GM12873 (cell line): Measurements from ENCODE around the gene MAP4K4.

ENCODE experiments used
- TF ChIP-seq, protein P1 (sequence below): IDR thresholded peaks from 2 replicates; pipeline ENCODE4 v1.5.1; 2012; ENCODE audit warnings: low read depth, mild to moderate bottlenecking, moderate library complexity, low read length, control low read depth; ENCODE audit not compliant: insufficient read depth; ENCODE audit errors: missing control alignments

The MAP4K4 gene

DNA sequence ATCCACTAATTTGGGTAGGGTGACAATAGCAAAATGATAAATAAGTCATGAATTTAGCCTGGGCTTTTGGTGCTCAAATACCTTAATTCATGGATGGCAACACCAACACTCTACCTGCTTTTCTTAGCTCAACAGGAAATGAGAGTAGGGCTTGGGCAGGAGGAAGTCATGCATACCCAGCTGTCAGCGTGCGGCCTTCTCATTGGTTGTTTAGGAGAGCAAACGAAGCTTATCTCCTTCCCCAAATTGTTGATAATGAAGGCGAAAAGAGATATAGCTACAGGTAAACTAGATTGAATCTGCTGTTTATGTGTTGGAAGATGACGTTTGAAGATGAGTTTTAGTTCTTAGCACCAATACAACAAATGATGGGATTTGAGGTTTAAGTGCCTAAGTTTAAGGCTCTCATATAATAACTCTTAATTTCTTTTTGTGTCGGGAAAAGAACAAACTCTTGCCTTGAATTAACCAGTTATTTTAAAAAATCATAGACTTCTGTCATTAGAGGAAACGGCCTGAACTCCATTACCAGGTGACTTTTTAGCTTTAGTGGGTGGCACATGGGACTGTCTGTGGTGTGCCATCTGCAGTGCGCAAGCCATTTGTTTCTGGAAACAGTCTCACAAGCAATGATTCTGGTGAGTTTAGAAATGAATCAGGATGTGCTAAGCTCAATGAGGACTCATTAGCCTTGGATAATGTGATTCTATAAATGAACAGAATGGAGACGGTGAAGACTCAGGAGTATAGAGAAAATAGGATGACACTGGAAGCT, 19.8 kb downstream of the MAP4K4 start:
- TF ChIP-seq, protein P1, sequence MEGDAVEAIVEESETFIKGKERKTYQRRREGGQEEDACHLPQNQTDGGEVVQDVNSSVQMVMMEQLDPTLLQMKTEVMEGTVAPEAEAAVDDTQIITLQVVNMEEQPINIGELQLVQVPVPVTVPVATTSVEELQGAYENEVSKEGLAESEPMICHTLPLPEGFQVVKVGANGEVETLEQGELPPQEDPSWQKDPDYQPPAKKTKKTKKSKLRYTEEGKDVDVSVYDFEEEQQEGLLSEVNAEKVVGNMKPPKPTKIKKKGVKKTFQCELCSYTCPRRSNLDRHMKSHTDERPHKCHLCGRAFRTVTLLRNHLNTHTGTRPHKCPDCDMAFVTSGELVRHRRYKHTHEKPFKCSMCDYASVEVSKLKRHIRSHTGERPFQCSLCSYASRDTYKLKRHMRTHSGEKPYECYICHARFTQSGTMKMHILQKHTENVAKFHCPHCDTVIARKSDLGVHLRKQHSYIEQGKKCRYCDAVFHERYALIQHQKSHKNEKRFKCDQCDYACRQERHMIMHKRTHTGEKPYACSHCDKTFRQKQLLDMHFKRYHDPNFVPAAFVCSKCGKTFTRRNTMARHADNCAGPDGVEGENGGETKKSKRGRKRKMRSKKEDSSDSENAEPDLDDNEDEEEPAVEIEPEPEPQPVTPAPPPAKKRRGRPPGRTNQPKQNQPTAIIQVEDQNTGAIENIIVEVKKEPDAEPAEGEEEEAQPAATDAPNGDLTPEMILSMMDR: no peak

DNA sequence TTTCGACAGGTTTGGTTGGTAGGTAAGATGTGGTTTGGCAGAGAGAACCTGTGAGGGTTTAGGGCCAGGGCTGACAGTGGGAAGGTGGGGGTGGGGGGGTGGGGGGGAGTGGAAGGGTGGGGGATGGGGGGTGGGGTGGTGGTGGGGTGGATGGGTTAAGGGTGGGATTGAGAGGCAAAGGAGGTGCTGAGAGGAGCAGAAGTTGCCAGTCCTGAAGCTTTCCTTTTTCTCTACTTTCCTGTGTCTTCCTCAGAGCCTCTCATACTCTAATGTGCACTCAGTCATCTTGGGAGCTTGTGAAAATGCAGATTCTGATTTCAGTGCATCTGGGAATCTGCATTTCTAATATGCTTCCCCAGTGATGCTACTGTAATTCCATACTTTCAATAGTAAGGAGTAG, 21.0 kb downstream of the MAP4K4 start:
- TF ChIP-seq, protein P1: no peak

DNA sequence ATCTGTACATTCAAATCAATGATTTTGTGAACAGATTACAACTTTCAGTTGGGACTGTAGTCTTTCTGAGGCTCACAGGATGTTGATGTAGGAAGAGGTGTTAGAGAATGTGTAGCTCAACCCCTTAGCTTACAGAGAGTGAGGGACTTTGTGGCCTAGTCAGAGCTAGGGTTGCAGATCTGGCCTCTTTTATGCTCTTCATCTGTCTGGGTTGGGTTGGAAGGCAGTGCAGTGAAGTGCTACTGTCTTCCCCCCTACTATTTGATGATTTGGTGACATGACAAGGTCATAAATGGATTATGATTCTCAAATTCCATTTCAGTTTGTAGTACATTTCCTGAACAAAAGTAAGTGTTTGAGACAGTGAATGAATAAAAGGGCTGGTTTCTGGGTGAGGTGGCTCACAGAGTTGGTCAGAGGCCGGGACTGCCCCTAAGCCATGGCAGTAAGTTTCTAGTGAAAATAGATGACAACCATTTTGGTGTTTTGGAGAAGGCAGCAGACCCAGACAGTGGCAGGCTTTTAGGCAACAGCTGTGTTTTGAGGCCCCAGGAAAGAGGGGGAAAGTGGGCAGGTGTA, 21.6 kb downstream of the MAP4K4 start:
- TF ChIP-seq, protein P1: no peak

DNA sequence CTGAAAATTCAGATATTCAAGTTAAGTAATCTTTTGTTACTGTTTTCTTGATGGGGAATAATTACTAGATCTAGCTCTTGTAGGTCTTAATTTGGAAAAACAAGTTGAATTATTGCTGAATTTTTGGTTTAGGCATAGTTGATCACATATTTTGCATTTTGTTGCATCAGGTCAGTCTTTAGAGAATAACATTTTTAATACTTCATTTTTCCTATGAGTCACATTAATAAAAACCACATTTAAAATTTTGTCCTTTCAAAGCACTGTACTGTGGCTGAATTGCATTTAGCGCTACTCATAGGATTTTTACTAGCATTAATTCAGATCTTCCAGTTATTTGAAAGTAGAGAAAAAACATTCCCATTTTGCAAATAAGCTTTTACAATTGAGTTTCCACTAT, 23.2 kb downstream of the MAP4K4 start:
- TF ChIP-seq, protein P1: no peak

DNA sequence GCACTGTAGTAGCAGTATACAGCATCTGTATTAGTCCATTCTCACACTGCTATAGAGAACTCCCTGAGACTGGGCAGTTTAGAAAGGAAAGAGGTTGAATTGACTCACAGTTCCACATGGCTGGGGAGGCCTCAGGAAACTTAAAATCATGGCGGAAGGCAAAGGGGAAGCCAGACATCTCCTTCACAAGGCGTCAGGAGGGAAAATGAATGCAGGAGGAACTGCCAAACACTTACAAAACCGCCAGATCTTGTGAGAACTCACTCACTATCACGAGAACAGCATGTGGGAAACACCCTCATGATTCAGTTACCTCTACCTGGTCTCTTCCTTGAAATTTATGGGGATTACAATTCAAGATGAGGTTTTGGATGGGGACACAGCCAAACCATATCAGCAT, 25.4 kb downstream of the MAP4K4 start:
- TF ChIP-seq, protein P1: no peak

DNA sequence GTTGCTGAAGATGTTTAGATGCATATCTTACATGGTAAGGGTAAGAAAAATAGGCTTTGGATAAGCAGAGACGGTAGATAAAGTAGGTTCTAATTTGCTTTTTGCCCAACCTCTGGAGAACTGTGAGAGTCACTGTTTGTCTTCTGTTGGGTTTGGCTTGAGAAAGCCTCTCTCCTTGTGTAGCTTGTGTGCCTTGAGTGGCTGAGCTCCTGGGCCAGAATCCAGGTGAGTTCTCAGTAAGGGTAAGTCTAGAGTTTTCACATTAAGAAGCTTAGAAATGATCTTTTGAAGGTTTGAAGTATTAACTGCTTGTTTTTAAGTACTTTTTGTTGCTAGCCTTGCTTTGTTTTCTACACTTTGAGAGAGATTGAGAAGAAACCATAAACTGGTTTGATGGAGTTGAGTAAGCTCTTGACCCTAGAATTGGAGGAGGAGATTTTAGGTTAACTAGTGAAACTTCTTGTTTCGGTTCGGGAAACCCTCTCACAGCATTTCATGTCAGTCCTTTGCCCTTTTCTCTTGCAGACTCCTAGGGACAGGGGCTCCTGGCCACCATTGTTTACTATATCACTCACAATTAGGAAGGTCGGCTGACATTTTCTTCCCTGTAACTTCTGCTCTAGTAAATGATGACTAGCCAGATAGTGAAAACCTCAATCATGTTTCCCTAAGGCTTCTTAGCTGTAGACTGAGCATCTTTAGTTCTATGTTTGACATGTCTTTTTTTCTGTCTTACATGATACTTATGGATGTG, 26.0 kb downstream of the MAP4K4 start:
- TF ChIP-seq, protein P1: no peak

DNA sequence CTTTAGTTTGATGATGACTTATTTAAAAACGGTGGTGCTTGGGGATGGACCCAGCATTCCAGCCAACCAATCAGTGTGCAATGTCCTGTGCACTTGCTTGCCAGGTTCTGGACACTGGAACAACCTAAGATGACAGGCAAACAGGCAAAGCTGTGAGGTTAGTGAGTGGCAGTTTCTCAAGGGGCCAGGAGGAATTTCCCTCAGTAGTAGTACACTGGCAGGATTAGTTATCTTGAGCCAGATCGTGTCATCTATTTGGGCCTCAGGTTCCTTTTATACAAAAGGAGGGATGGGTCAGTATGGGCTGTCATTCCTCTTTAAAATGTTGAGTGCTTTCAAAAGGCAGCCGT, 26.6 kb downstream of the MAP4K4 start:
- TF ChIP-seq, protein P1: no peak
